H1 (cell line): ENCODE measurements around the gene SEC22C. TPM values are rescaled to one million over a fixed set of nuclear protein-coding genes. Genes with fewer than 3 reads are reported as not detected.

ENCODE experiments used
- CTCF ChIA-PET: fragments of 300-600 bp; sonication (Branson Sonifier 250); formaldehyde crosslinking; loops from one replicate; lab custom pipeline; 2021; ENCODE audit not compliant: partially characterized antibody; lab: Charles Lee
- POLR2A ChIA-PET: fragments of 300-600 bp; sonication (Branson Sonifier 250); formaldehyde crosslinking; loops from one replicate; lab custom pipeline; 2021; ENCODE audit warnings: inconsistent platforms; ENCODE audit not compliant: partially characterized antibody; lab: Charles Lee
- DNase-seq, 2 experiments: peaks; one replicate each; pipeline versions ENCODE4 v3.0.0 to v3.0.0-alpha.2; 2010 to 2022; ENCODE audit warnings: low spot score in 2 of 2, low read depth in 1 of 2, mixed read lengths in 1 of 2
- FAIRE-seq: peaks from 2 replicates; lab custom pipeline; 2011; peaks lifted over from hg19 to GRCh38; lab: Jason Lieb, UNC
- H2AFZ ChIP-seq: 2 replicates; pipeline ENCODE4 v1.8.1; 2012; ENCODE audit warnings: low read length, inconsistent platforms
- H2AK5ac ChIP-seq: 2 replicates; pipeline ENCODE4 v1.6.1; 2013; ENCODE audit warnings: low read depth, low read length
- H2BK120ac ChIP-seq: replicated peaks from 2 replicates; pipeline ENCODE3; 2013; ENCODE audit warnings: low read depth, low read length, inconsistent platforms
- H2BK12ac ChIP-seq: 2 replicates; pipeline ENCODE4 v1.6.1; 2013; ENCODE audit warnings: low read depth, low read length
- H2BK15ac ChIP-seq: 2 replicates; pipeline ENCODE4 v1.6.1; 2013; ENCODE audit warnings: low read length
- H2BK20ac ChIP-seq: 2 replicates; pipeline ENCODE4 v1.6.1; 2013; ENCODE audit warnings: low read length
- H2BK5ac ChIP-seq: 2 replicates; pipeline ENCODE4 v1.6.1; 2013; ENCODE audit warnings: low read depth, low read length
- H3K14ac ChIP-seq: 2 replicates; pipeline ENCODE4 v1.6.1; 2013; ENCODE audit warnings: inconsistent platforms; ENCODE audit not compliant: insufficient read length
- H3K18ac ChIP-seq: 2 replicates; pipeline ENCODE4 v1.6.1; 2013; ENCODE audit warnings: low read length; ENCODE audit errors: extremely low read depth
- H3K23ac ChIP-seq: 2 replicates; pipeline ENCODE4 v1.6.1; 2013; ENCODE audit warnings: inconsistent platforms; ENCODE audit not compliant: insufficient read length
- H3K23me2 ChIP-seq: 2 replicates; pipeline ENCODE4 v1.6.1; 2013; ENCODE audit warnings: low read depth, low read length
- H3K27ac ChIP-seq: 2 replicates; pipeline ENCODE4 v1.6.1; 2011; ENCODE audit warnings: low read depth, low read length, inconsistent platforms
- H3K27me3 ChIP-seq, 4 experiments: replicated peaks in 1 of 4; 1 replicate in 1 of 4; 2 replicates in 3 of 4; pipeline versions ENCODE4 v1.6.1 to v1.8.1; 2011 to 2013; ENCODE audit warnings: low read length in 3 of 4, mild to moderate bottlenecking in 3 of 4, inconsistent platforms in 2 of 4, mixed read lengths in 2 of 4, moderate library complexity in 1 of 4; ENCODE audit not compliant: control insufficient read depth in 3 of 4, insufficient read depth in 3 of 4; ENCODE audit errors: extremely low read depth in 1 of 4
- H3K36me3 ChIP-seq, 4 experiments: 2 replicates each; pipeline versions ENCODE4 v1.6.1 to v1.8.1; 2011 to 2013; ENCODE audit warnings: mild to moderate bottlenecking in 4 of 4, low read length in 3 of 4, moderate library complexity in 2 of 4, control low read depth in 1 of 4, inconsistent platforms in 1 of 4; ENCODE audit not compliant: insufficient read depth in 4 of 4, control insufficient read depth in 2 of 4
- H3K4ac ChIP-seq: replicated peaks from 2 replicates; pipeline ENCODE3; 2013; ENCODE audit warnings: low read length, low read depth, mixed read lengths, inconsistent platforms; ENCODE audit not compliant: insufficient read length
- H3K4me1 ChIP-seq, 4 experiments: replicated peaks in 1 of 4; 1 replicate in 1 of 4; 2 replicates in 3 of 4; pipeline versions ENCODE4 v1.6.1 to v1.8.1; 2011 to 2013; ENCODE audit warnings: low read length in 3 of 4, inconsistent platforms in 2 of 4, mixed read lengths in 1 of 4; ENCODE audit not compliant: insufficient read depth in 4 of 4, control insufficient read depth in 3 of 4
- H3K4me2 ChIP-seq, 2 experiments: 2 replicates each; pipeline versions ENCODE4 v1.6.1 to v1.8.1; 2011 to 2013; ENCODE audit warnings: low read depth in 2 of 2, low read length in 2 of 2, control low read depth in 1 of 2, inconsistent platforms in 1 of 2, mild to moderate bottlenecking in 1 of 2; ENCODE audit not compliant: insufficient read depth in 1 of 2
- H3K4me3 ChIP-seq, 4 experiments: fragments of 200-600, 300-600 bp in 1 of 4; sonication (generic), shearing (Covaris generic), sonication (Bioruptor Twin) in 1 of 4; 2 replicates each; pipeline versions ENCODE4 v1.5.1 to v1.8.1; 2011 to 2016; ENCODE audit warnings: low read length in 4 of 4, low read depth in 3 of 4, control low read depth in 2 of 4, inconsistent platforms in 2 of 4, mild to moderate bottlenecking in 2 of 4, mixed read lengths in 1 of 4, moderate library complexity in 1 of 4; ENCODE audit not compliant: insufficient read depth in 2 of 4; ENCODE audit errors: extremely low read depth in 1 of 4
- H3K56ac ChIP-seq: replicated peaks from 2 replicates; pipeline ENCODE3; 2013; ENCODE audit warnings: low read depth, mild to moderate bottlenecking, mixed read lengths, low read length, inconsistent platforms; ENCODE audit not compliant: insufficient read length
- H3K79me1 ChIP-seq: 2 replicates; pipeline ENCODE4 v1.6.1; 2013; ENCODE audit warnings: low read depth, low read length, control low read depth
- H3K79me2 ChIP-seq, 2 experiments: 2 replicates each; pipeline versions ENCODE4 v1.6.1 to v1.8.1; 2012 to 2013; ENCODE audit warnings: low read length in 2 of 2, mild to moderate bottlenecking in 2 of 2, inconsistent platforms in 1 of 2; ENCODE audit not compliant: insufficient read depth in 2 of 2, control insufficient read depth in 1 of 2
- H3K9ac ChIP-seq, 4 experiments: replicated peaks in 1 of 4; 1 replicate in 1 of 4; 2 replicates in 3 of 4; pipeline versions ENCODE4 v1.6.1 to v1.8.1; 2011 to 2013; ENCODE audit warnings: low read depth in 3 of 4, low read length in 3 of 4, control low read depth in 2 of 4, mild to moderate bottlenecking in 2 of 4, moderate library complexity in 2 of 4, inconsistent platforms in 1 of 4; ENCODE audit errors: extremely low read depth in 1 of 4
- H3K9me3 ChIP-seq, 2 experiments: 2 replicates each; pipeline versions ENCODE4 v1.6.1 to v1.8.1; 2012 to 2013; ENCODE audit warnings: mild to moderate bottlenecking in 2 of 2, moderate library complexity in 2 of 2, control low read depth in 1 of 2, inconsistent platforms in 1 of 2, low read depth in 1 of 2, low read length in 1 of 2, mixed read lengths in 1 of 2; ENCODE audit not compliant: insufficient read depth in 2 of 2
- H4K20me1 ChIP-seq, 2 experiments: replicated peaks in 1 of 2; 2 replicates each; pipeline versions ENCODE3 to v1.8.1; 2011 to 2013; ENCODE audit warnings: inconsistent platforms in 2 of 2, low read length in 2 of 2, mild to moderate bottlenecking in 1 of 2; ENCODE audit not compliant: insufficient read depth in 2 of 2, control insufficient read depth in 1 of 2
- H4K5ac ChIP-seq: 2 replicates; pipeline ENCODE4 v1.6.1; 2013; ENCODE audit warnings: low read length, low read depth, mixed read lengths, inconsistent platforms; ENCODE audit not compliant: insufficient read length
- H4K8ac ChIP-seq: 2 replicates; pipeline ENCODE4 v1.8.0; 2013; ENCODE audit warnings: mild to moderate bottlenecking, moderate library complexity, low read length, inconsistent platforms; ENCODE audit not compliant: insufficient read depth; ENCODE audit errors: extremely low read depth
- H4K91ac ChIP-seq: replicated peaks from 2 replicates; pipeline ENCODE3; 2013; ENCODE audit warnings: low read length, mixed read lengths, inconsistent platforms; ENCODE audit not compliant: insufficient read length
- RBBP5 ChIP-seq: IDR thresholded peaks from 2 replicates; pipeline ENCODE4 v1.7.1; 2012; ENCODE audit warnings: low read depth, mild to moderate bottlenecking, inconsistent platforms, low read length, moderate library complexity, borderline replicate concordance
- RNF2 ChIP-seq: fragments of 200-900, 300-1000 bp; sonication (generic); IDR thresholded peaks from 2 replicates; pipeline ENCODE4 v1.7.1; 2016; ENCODE audit warnings: borderline replicate concordance, low read depth, mild to moderate bottlenecking, antibody characterized with exemption, low read length; ENCODE audit not compliant: poor library complexity, severe bottlenecking; ENCODE audit errors: missing control alignments
- WGBS, 2 experiments: shearing (Covaris generic) in 1 of 2; methylation state at CpG; one replicate each; pipeline versions ENCODE4 v1.1.6 to v1.1.7; 2013 to 2015; ENCODE audit warnings: low lambda C conversion rate in 2 of 2, mixed read lengths in 2 of 2, inconsistent platforms in 1 of 2, low coverage in 1 of 2, missing lambda C conversion rate in 1 of 2; ENCODE audit not compliant: insufficient replicate concordance in 2 of 2, insufficient coverage in 1 of 2, insufficient read length in 1 of 2; ENCODE audit errors: extremely low coverage in 1 of 2, missing lambda C conversion rate in 1 of 2; 5-methylcytosine and 5-hydroxymethylcytosine counted together
- polyA plus RNA-seq, 7 experiments: library from polyadenylated mRNA; depleted of rRNA in 3 of 7; stranded (reverse) in 5 of 7; unstranded in 2 of 7; fragments of >200 nt in 5 of 7; fragments of 200-250 nt in 2 of 7; gene quantifications; 1 replicate in 5 of 7; 2 replicates in 1 of 7; 4 replicates in 1 of 7; pipeline versions ENCODE4 v1.2.1 to v1.2.3, GENCODE V29; 2011 to 2013; ENCODE audit warnings: missing spikeins in 2 of 7, mixed read lengths in 2 of 7
- total RNA-seq: library from RNA; stranded (reverse); fragmentation: NEBNext Ultra II Directional; extraction: Animal tissue kit (Norgen Biotek cat#: 25700); gene quantifications from 2 replicates; pipeline ENCODE4 v1.2.1, GENCODE V29; 2021

Gene SEC22C
- total and polyA plus RNA-seq, 2 of the 8 experiments (the other 6 are each of a cell fraction or from before 2014, with no cell fraction given) = 23.4 to 38.3 TPM

GRCh38 chr3:42605546-42606173 lies 23.9 kb upstream of the SEC22C start:
- POLR2A ChIA-PET = interaction anchor here (1.1 to 1.4 kb wide), 4 partner anchors 11 to 45 kb away, joined by 3 to 4 read pairs (median 3); partner anchors contain the start of gene SEC22C

More at GRCh38 chr3:42605546-42606173, 23.9 kb upstream of the SEC22C start:
- Histone ChIP-seq H3K27ac (no peak overlapping the region), H3K18ac (no peak overlapping the region), H4K91ac (no peak overlapping the region), H2AFZ (no peak overlapping the region), H3K4me2 (no peak overlapping the region), H3K56ac (no peak overlapping the region), H4K5ac (no peak overlapping the region), H3K27me3 (no peaks in the 10 kb centered on the region), H3K14ac (no peak overlapping the region), H2AK5ac (no peak overlapping the region), H3K23ac (no peak overlapping the region), H3K36me3 (peaks cover 0 to 10% (median 2%) of the 10 kb centered on the region in 4 experiments; a peak in 1 of 8 replicates), H3K4ac (no peak overlapping the region), H3K4me3 (no peak overlapping the region), H3K23me2 (peaks cover 3% of the 10 kb centered on the region), H3K9ac (no peak overlapping the region), H4K8ac (no peak overlapping the region), H2BK20ac (no peak overlapping the region), H2BK15ac (no peak overlapping the region), H3K79me1 (no peaks in the 10 kb centered on the region), H2BK5ac (no peak overlapping the region), H2BK120ac (no peak overlapping the region), H3K4me1 (peaks cover 0 to 6% (median 3%) of the 10 kb centered on the region in 4 experiments; a peak in 4 of 7 replicates), H4K20me1 (peaks cover 9 to 10% of the 10 kb centered on the region in 2 experiments), H3K79me2 (peaks cover 30 to 95% of the 10 kb centered on the region in 2 experiments), H2BK12ac (no peak overlapping the region), H3K9me3 (no peaks in the 10 kb centered on the region)
- TF ChIP-seq RNF2 (no peak), RBBP5 (no peak)
- FAIRE-seq (no peak), DNase-seq (no peak)
- CTCF ChIA-PET = no interaction called here
- 86% methylated on average over 5 of the region's 5 CpGs; no CpG with 5 or more reads in 1 of the 2 experiments for WGBS, 2 experiments
